GM18505 (cell line): ENCODE measurements around the gene PAX5.

ENCODE experiments used
- ATAC-seq: cut with Tn5 transposase; IDR thresholded peaks from one replicate; pipeline ENCODE4 v1.9.1; 2021; ENCODE audit not compliant: unreplicated experiment
- POLR2A ChIP-seq: IDR thresholded peaks from 4 replicates; pipeline ENCODE4 v1.6.1; 2011; ENCODE audit warnings: borderline replicate concordance; ENCODE audit not compliant: insufficient read depth, insufficient read length; ENCODE audit errors: extremely low read depth

PAX5 gene

DNA sequence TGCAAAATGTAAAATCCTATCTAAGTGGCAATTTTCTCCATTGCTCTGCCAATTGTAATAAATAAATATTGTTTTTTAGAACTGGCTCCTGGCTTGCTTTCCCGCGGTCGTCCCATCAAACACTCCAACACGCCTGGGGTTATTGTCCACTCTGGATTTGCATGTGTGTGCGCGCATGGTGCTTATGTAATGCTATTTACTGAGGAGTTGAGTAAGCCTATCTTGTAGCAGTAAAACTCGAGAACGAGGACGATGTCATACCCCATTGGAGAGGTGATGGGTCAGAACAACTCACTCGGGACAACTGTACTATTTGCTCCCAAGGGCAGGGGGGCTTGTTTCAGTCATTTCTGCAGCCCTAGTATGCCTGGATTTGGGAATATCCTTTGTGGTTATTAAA is 220.9 kb downstream of the PAX5 start:
- no peak for ATAC-seq

GRCh38 chr9:36812556-36812955 is 221.5 kb downstream of the PAX5 start:
- TF ChIP-seq POLR2A = no peak
- ATAC-seq = no peak

More for the DNA sequence above, 220.9 kb downstream of the PAX5 start:
- no peak for TF ChIP-seq POLR2A

DNA sequence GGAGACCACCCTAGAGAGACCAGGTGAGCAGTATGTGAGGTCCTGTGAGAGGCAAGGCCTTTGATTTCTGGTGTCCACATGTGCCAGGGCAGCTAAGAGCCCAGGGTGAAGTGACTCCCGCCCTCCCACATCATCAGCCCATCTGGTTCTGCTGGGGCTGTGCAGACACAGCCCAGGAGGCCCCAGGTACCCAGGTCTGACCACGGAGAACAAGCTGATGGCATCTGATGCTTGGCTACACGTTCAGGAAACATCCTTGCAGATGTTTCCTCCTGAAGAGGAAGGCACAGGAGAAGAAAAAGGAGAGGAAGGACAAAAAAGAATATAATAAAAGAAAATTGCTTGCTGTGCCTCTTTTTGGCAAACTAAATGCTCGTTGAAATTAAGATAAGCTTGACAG is 225.8 kb downstream of the PAX5 start:
- ATAC-seq = no peak
- no peak for TF ChIP-seq POLR2A

DNA sequence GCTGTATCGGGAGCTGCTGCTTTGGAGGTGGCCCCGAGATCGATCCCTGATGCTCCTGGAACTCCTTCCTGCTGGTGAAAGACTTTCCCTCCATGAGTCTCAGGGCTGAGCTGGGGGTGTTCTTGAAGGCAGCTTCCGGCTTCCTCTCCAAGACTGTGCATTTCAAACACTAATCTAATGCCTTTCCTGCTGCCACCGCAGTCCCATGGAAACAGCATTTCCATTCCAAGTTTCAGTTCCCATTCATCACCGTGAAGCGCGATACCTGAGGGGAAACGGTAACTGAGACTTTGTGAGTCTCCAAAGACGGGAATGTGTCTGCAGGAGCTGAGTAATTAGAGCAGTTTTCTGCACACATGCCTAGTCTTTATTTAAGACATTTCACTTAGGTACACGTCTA is 230.1 kb downstream of the PAX5 start:
- no peak for TF ChIP-seq POLR2A
- no peak for ATAC-seq

DNA sequence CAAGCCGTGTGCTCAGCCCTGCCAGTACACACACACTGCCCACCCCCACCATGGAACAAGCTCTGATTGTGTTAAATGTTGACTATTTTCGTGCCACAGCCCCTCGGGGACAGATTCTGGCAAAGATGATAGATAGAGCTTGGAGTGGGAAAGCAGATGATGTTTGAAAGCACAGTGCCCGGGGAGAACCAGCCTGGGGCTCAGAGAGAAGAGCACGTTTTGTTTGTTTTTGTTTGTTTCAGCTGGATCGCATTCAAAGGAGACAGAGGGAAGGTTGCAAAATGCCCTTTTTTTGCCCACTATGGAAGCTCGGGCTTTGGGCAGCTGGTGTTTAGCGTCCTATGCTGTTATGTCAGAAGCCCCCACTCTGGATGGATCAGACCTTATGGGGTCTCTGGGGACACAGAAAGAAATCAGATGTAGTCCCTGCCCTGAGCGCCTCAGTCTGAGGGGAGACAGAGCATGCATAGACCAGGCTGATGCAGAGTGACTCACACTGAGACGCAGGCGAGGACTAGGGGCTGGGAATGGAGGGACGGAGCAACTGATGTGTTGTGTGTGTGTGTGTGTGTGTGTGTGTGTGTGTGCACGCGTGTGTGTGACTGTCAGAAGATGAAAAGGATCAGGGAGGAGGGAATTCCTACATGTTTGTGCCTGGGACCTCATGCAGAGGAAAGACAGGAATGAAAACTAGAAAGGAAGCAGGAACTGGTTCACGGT is 231.7 kb downstream of the PAX5 start:
- no peak for ATAC-seq
- TF ChIP-seq POLR2A = no peak

GRCh38 chr9:36800455-36800854 is 233.6 kb downstream of the PAX5 start:
- no peak for ATAC-seq
- no peak for TF ChIP-seq POLR2A

DNA sequence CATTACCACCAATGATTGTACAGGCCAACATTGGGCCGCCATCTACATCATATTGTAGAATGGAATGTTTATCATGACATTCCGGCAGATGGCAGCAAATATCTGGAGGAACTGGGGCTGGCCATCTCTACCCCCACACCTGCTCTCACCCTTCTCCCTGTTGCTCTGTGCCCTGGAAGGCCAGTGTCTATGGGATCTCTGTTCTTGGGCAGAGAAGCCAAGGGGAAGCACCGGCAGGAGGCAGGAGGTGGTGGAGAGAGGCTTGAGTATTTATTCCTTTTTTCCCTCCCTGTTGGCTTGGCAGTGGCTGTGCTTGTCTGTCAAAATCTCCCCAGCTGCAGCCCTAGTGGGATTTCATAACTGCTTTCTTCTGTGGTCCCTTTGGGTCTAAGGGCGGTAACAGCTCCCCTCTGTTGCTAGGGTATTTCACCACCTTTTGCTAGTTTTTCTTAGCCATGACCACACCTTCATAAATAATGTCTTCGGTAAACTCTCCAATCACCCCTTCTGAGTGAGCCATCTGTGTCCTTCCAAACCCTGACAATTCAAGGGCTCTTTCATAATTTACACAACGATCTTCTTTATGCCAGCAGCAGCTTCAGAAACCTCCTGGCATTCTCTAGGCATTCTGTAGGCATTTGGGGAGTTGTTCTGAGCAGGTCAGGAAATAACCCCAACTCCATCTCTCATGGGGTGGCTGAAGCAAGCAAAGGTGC is 235.6 kb downstream of the PAX5 start:
- TF ChIP-seq POLR2A = no peak
- no peak for ATAC-seq

DNA sequence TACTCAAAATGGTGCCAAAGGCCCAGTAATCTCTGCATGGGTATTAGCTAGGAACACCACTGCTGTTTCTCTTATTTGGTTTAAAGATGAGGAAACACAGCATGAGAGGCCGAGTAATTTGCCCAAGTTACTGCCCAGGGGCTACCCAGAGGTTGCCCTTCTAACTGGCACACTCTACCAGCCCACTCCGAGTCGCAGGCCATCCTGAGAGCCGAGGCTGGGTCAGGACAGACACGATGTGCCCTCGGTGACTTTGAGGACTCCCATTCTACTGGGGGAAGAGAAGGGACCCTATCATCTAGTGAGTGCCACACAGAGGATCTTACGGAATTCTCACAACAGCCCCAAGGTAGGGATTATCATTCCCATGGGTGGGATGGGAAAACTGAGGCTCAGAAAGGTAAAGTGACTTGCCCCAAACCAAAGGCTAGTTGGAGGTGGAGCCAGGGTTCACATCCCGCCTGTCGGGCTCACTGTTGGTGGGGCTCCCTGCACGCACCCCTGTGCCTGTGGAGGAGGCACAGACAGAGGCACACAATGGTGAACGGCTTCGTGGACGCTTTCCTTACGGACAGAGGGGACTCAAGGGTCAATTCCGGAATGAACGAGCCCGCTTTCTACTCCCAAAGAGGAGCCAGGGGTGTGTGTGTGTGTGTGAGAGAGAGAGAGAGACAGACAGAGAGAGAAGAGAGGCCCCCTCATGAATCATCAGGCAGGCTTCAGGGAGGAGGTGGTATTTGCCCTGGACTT is 236.4 kb downstream of the PAX5 start:
- no peak for TF ChIP-seq POLR2A
- no peak for ATAC-seq

GRCh38 chr9:36796671-36797419 is 237.2 kb downstream of the PAX5 start:
- ATAC-seq = no peak
- no peak for TF ChIP-seq POLR2A

DNA sequence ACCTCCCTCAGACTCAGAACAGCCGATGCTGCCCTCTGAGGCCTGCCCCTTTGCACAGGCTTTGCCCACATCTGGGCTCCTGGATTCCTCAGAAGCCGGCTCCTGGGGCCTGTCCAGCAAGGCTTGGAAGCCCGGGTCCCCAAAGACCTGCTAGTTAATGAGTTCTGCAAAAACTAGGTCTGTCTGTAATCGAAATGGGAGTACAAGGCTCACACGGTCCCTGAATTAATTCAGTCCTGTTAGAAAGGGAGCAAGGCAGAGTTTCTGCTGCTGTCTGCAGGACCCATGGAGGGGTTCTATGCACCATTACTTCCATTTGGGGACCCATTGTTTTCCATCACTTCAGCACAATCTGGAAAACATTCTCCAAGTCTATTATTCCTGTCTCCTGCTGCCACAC is 239.6 kb downstream of the PAX5 start:
- TF ChIP-seq POLR2A = no peak
- ATAC-seq = no peak

GRCh38 chr9:36793277-36793676 is 240.8 kb downstream of the PAX5 start:
- TF ChIP-seq POLR2A = no peak
- no peak for ATAC-seq

GRCh38 chr9:36791222-36791950 is 242.7 kb downstream of the PAX5 start:
- no peak for TF ChIP-seq POLR2A

More at GRCh38 chr9:36791222-36791950, 242.7 kb downstream of the PAX5 start:
- no peak for ATAC-seq
